A673 (cell line): Measurements from ENCODE around the gene ADAMTSL3. TPM values are rescaled to one million over a fixed set of nuclear protein-coding genes. Genes with fewer than 3 reads are reported as not detected.
"Not testable (repeated sequence)": the region's sequence is repeated elsewhere in the genome, so short reads cannot be mapped to it uniquely, and the experiment has no call there.

Source experiments
- BruUV-seq: library from RNA; stranded (reverse); fragments of 400-500 nt; replicated peaks from 2 replicates; lab custom pipeline; 2021; lab: Mats Ljungman, UMichigan
- CTCF ChIA-PET: fragments of 300-600 bp; sonication (Branson Sonifier 250); formaldehyde crosslinking; loops from one replicate; lab custom pipeline; 2022; ENCODE audit warnings: antibody characterized with exemption; lab: Charles Lee
- POLR2A ChIA-PET: fragments of 300-600 bp; sonication (Branson Sonifier 250); formaldehyde crosslinking; loops from one replicate; lab custom pipeline; 2022; ENCODE audit warnings: antibody characterized with exemption; ENCODE audit not compliant: low non-redundant PET; lab: Charles Lee
- DNase-seq: peaks from one replicate; pipeline ENCODE4 v3.0.0-alpha.2; 2015; ENCODE audit warnings: low spot score
- H3K27ac ChIP-seq: fragments of 200-600 bp; sonication (generic); 2 replicates; pipeline ENCODE4 v1.5.1; 2016; ENCODE audit warnings: mixed run types, low read depth, mild to moderate bottlenecking, mixed read lengths, antibody characterized with exemption, low read length; ENCODE audit not compliant: poor library complexity, severe bottlenecking
- H3K27me3 ChIP-seq: fragments of 200-600 bp; sonication (generic); replicated peaks from 2 replicates; pipeline ENCODE4 v1.6.1; 2017; ENCODE audit warnings: mixed run types, low read depth, mild to moderate bottlenecking, mixed read lengths, antibody characterized with exemption, low read length; ENCODE audit not compliant: insufficient read depth, poor library complexity
- H3K36me3 ChIP-seq: fragments of 200-600 bp; sonication (generic); 2 replicates; pipeline ENCODE4 v1.6.1; 2016; ENCODE audit warnings: mixed run types, mild to moderate bottlenecking, mixed read lengths, antibody characterized with exemption, low read length; ENCODE audit not compliant: insufficient read depth, poor library complexity, severe bottlenecking
- H3K4me1 ChIP-seq: fragments of 200-600 bp; sonication (generic); 2 replicates; pipeline ENCODE4 v1.6.1; 2017; ENCODE audit warnings: mixed run types, mild to moderate bottlenecking, mixed read lengths, antibody characterized with exemption, low read length; ENCODE audit not compliant: insufficient read depth, poor library complexity, severe bottlenecking
- H3K4me3 ChIP-seq: fragments of 200-600 bp; sonication (generic); 2 replicates; pipeline ENCODE4 v1.5.1; 2016; ENCODE audit warnings: low read depth, mixed run types, mild to moderate bottlenecking, mixed read lengths, low read length; ENCODE audit not compliant: poor library complexity, severe bottlenecking
- H3K9me3 ChIP-seq: fragments of 200-600 bp; sonication (generic); 2 replicates; pipeline ENCODE4 v1.6.1; 2016; ENCODE audit warnings: mixed run types, low read depth, mild to moderate bottlenecking, mixed read lengths, antibody characterized with exemption, low read length; ENCODE audit not compliant: poor library complexity, severe bottlenecking
- EZH2 ChIP-seq: fragments of 200-600 bp; sonication (generic); IDR thresholded peaks from 2 replicates; pipeline ENCODE4 v1.6.1; 2017; ENCODE audit warnings: borderline replicate concordance, low read depth, mild to moderate bottlenecking, mixed read lengths, antibody characterized with exemption, low read length; ENCODE audit not compliant: poor library complexity, severe bottlenecking
- intact Hi-C: fragments of 100-400 bp; cut with micrococcal nuclease; formaldehyde crosslinking; loops from one replicate; pipeline ENCODE4 v1.10.0; 2022; ENCODE audit not compliant: unreplicated experiment
- total RNA-seq: library from RNA; stranded (reverse); gene quantifications from 2 replicates; pipeline ENCODE4 v1.2.3, GENCODE V29; 2021
- TF ChIP-seq, protein P1 (sequence below): fragments of 300-800, 200-600 bp; sonication (generic); conservative IDR thresholded peaks from 2 replicates; pipeline ENCODE4 v1.5.1; 2017; ENCODE audit warnings: low read depth, mild to moderate bottlenecking, antibody characterized with exemption, low read length, moderate library complexity, mixed read lengths

Gene ADAMTSL3
- total RNA-seq, 1 experiment from 2014 or later, result 0.95 TPM

DNA sequence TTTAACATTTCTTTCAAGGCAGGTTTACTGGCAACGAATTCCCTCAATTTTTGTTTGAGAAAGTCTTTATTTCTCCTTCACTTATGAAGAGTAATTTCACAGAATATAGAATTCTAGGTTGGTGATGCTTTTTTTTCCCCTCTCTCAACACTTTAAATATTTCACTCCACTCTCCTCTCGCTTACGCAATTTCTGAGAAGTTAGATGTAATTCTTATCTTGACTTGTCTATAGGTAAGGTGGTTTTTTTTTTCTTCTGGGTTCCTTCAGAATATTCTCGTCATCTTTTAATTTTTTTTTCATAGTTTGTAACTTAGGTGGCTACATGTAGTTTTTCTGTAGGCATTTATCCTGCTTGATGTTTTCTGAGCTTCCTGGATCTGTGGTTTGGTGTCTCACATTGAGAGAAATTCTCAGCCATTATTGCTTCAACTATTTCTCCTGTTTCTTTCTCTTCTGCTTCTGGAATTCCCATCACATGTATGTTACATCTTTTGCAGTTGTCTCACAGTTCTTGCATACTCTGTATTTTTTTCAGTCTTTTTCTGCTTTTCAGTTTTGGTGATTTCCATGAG, 392.2 kb downstream of the ADAMTSL3 start:
- no TSS peak for BruUV-seq
- ChIA-PET POLR2A (no interaction called here), CTCF (interaction anchor here (0.6 kb wide), 1 partner anchor 480 kb away, joined by 3 read pairs; no protein-coding TSS in a partner anchor)
- TF ChIP-seq, protein P1, sequence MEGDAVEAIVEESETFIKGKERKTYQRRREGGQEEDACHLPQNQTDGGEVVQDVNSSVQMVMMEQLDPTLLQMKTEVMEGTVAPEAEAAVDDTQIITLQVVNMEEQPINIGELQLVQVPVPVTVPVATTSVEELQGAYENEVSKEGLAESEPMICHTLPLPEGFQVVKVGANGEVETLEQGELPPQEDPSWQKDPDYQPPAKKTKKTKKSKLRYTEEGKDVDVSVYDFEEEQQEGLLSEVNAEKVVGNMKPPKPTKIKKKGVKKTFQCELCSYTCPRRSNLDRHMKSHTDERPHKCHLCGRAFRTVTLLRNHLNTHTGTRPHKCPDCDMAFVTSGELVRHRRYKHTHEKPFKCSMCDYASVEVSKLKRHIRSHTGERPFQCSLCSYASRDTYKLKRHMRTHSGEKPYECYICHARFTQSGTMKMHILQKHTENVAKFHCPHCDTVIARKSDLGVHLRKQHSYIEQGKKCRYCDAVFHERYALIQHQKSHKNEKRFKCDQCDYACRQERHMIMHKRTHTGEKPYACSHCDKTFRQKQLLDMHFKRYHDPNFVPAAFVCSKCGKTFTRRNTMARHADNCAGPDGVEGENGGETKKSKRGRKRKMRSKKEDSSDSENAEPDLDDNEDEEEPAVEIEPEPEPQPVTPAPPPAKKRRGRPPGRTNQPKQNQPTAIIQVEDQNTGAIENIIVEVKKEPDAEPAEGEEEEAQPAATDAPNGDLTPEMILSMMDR, result no peak
- intact Hi-C loops, result no loop called here
- no peak overlapping the region for H3K27ac ChIP-seq
- H3K36me3 ChIP-seq, result no peaks in the 10 kb centered on the region
- H3K4me3 ChIP-seq, result no peak overlapping the region
- no peaks in the 10 kb centered on the region for H3K9me3 ChIP-seq
- H3K4me1 ChIP-seq, result no peaks in the 10 kb centered on the region
- no peaks in the 10 kb centered on the region for H3K27me3 ChIP-seq
- no peak for DNase-seq

DNA sequence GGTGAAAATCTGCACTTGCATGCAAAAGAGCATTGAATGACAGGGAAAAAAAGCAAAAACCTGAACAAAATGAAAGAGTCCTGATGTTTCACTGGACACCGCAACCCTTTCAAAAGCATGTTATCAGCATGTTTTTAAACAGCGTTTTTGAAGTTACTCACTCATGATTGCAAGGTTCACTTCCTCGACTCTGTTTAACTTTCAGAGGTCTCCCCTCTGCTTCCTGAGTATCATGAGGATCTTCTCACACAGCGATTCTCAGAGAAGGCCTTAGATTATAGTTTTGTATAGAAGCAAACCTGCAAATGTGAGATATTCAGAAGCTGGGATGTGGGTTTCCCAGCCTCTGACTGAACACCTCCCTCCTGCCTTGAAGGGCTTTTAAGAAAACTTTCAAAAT, 395.6 kb downstream of the ADAMTSL3 start:
- H3K9me3 ChIP-seq, intact Hi-C loops, CTCF ChIA-PET, BruUV-seq, H3K27ac ChIP-seq, H3K4me3 ChIP-seq, H3K4me1 ChIP-seq, H3K36me3 ChIP-seq, POLR2A ChIA-PET, H3K27me3 ChIP-seq, DNase-seq: not testable (repeated sequence)

DNA sequence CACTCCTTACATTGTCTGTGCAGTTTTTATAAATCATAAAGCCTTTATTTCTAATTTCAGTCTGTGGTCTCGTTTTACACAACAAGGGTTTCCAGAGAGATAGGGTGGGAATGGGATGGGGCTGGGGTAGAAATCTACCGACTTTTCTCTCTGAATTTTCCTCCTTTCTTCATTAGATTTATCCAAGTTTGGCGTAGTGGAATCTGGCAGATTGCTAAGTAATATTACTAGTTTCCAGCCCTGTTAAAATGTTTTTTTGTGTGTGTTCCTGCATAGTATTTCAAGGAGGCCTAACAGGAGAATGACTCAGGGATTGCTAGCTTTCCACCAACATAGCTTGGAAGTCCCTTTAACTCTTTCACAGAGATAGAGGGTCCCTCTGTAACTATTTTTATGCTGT, 396.2 kb downstream of the ADAMTSL3 start:
- POLR2A ChIA-PET, result no interaction called here
- CTCF ChIA-PET, result no interaction called here

DNA sequence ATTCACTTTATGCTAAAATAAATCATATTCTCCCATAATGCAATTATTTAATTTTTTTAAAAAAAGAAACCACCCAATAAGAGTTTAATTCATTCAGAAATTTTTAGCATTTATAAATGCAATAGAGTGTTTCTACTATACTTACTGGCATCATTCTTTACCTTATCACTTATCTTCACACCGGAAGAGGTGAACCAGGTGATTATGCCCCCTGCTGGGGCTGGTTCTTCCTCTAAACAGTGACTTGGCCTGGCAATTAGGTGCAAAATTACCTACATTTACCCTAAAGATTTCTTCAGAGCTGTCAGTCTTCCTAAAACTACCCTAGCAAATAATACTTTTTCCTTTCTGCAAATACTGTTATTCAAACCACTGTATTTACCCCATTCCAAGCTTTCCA, 397.2 kb downstream of the ADAMTSL3 start:
- intact Hi-C loops, H3K27ac ChIP-seq, H3K27me3 ChIP-seq, H3K4me3 ChIP-seq, POLR2A ChIA-PET, H3K36me3 ChIP-seq, H3K9me3 ChIP-seq, H3K4me1 ChIP-seq, BruUV-seq, DNase-seq, CTCF ChIA-PET: not testable (repeated sequence)

More for the DNA sequence above, 396.2 kb downstream of the ADAMTSL3 start:
- Histone ChIP-seq H3K36me3 (no peaks in the 10 kb centered on the region), H3K4me1 (no peaks in the 10 kb centered on the region), H3K9me3 (no peaks in the 10 kb centered on the region), H3K4me3 (no peak overlapping the region), H3K27me3 (no peaks in the 10 kb centered on the region), H3K27ac (no peak overlapping the region)
- intact Hi-C loops, result no loop called here
- BruUV-seq, result no TSS peak
- no peak for TF ChIP-seq EZH2
- TF ChIP-seq, protein P1, result no peak
- DNase-seq, result no peak
